ENCODE results near the gene GHRH.

DNA sequence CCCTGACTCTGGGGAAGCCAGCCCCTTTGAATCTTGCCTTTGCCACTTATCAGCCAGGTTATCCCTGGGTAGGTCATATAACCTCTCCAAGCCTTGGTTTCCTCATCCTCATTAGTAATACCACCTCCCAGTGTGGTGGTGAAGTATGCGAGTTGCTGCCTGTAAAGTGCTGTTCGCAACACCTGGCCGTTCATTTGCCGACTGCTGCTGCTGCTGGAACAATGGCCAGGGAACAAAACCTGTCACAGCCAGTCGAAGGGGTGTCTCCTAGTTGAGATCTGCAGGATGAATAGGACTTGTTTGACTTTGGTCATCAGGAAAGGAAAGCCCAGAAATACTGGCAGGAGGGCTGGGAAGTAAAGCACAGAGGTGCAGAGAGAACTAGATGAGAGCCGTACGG lies 34.0 kb upstream of the GHRH start:
- TF ChIP-seq, protein P1, sequence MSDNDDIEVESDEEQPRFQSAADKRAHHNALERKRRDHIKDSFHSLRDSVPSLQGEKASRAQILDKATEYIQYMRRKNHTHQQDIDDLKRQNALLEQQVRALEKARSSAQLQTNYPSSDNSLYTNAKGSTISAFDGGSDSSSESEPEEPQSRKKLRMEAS (IDR thresholded peaks at IDR 0.05): no peak
- TF ChIP-seq FOXM1 (IDR thresholded peaks at IDR 0.05; ENCODE audit: borderline replicate concordance, low read depth): no peak
- no peak for TF ChIP-seq TAF1 (IDR thresholded peaks at IDR 0.05; ENCODE audit: low read depth)
- TF ChIP-seq ZBTB7A (IDR thresholded peaks at IDR 0.05; ENCODE audit: low read depth): no peak
- no peak for TF ChIP-seq EP300 (IDR thresholded peaks at IDR 0.05; ENCODE audit: borderline replicate concordance)
- TF ChIP-seq, protein P2, sequence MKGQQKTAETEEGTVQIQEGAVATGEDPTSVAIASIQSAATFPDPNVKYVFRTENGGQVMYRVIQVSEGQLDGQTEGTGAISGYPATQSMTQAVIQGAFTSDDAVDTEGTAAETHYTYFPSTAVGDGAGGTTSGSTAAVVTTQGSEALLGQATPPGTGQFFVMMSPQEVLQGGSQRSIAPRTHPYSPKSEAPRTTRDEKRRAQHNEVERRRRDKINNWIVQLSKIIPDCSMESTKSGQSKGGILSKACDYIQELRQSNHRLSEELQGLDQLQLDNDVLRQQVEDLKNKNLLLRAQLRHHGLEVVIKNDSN (IDR thresholded peaks at IDR 0.05): no peak
